Left ventricle myocardium inferior (tissue), 1 donor: ENCODE results near the gene UBN1. TPM values are rescaled to one million over a fixed set of nuclear protein-coding genes. Genes with fewer than 3 reads are reported as not detected.

Experiments
- DNase-seq: peaks from one replicate; pipeline ENCODE4 v3.0.0-alpha.2; 2020
- H3K27ac ChIP-seq: fragments of 200-600 bp; replicated peaks from 2 replicates; pipeline ENCODE4 v1.8.0; 2021
- H3K27me3 ChIP-seq: fragments of 200-600 bp; 2 replicates; pipeline ENCODE4 v1.8.0; 2021; ENCODE audit warnings: low read depth
- H3K36me3 ChIP-seq: fragments of 200-600 bp; 2 replicates; pipeline ENCODE4 v1.8.0; 2021
- H3K4me1 ChIP-seq: fragments of 200-600 bp; 2 replicates; pipeline ENCODE4 v1.8.0; 2021
- H3K4me3 ChIP-seq: fragments of 200-600 bp; 2 replicates; pipeline ENCODE4 v1.8.0; 2021; ENCODE audit warnings: mild to moderate bottlenecking, moderate library complexity
- H3K9me3 ChIP-seq: fragments of 200-600 bp; replicated peaks from 2 replicates; pipeline ENCODE4 v1.8.0; 2021
- intact Hi-C: fragments of 100-400 bp; cut with micrococcal nuclease; formaldehyde crosslinking; loops from one replicate; pipeline ENCODE4 v1.11.0; 2022
- total RNA-seq: library from RNA; stranded (reverse); fragmentation: NEBNext Ultra II Directional; extraction: Animal tissue kit (Norgen Biotek cat#: 25700); gene quantifications from one replicate; pipeline ENCODE4 v1.2.1, GENCODE V29; 2021
- TF ChIP-seq, protein P1 (sequence below): fragments of 200-600 bp; IDR thresholded peaks from 2 replicates; pipeline ENCODE4 v1.8.0; 2021; ENCODE audit warnings: antibody characterized with exemption, mild to moderate bottlenecking, borderline replicate concordance
- donor health status: DM: no; HTN: yes; CAD: no; lungs with severe emphysema.

The UBN1 gene
- total RNA-seq, 1 donor from 2014 or later: 41.1 TPM

DNA sequence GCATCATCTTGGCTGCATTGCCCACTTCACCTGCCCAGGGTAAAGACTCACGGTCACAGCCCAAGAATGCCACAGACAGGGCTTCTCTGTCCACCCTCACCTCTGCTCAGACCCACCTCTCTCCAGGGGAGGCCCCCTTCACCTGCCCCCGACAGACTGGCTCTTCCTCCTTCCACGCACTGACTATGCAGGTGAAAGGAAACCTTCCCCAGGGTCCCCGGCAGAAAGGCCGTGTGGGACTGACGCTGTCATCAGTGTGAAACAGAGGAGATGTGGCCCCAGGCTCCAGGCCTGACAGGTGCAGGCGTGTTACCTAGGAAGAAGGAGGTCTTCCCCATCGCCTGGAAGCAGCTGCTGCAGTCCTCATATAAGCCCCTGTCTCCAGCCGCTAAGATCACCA is 35.5 kb upstream of the UBN1 start:
- intact Hi-C loops: no loop called here
- H3K4me3 ChIP-seq: no peak overlapping the region
- H3K27me3 ChIP-seq: no peaks in the 10 kb centered on the region
- peak overlapping the region; percentile 93 for H3K27ac ChIP-seq
- H3K9me3 ChIP-seq: no peaks in the 10 kb centered on the region
- TF ChIP-seq, protein P1, sequence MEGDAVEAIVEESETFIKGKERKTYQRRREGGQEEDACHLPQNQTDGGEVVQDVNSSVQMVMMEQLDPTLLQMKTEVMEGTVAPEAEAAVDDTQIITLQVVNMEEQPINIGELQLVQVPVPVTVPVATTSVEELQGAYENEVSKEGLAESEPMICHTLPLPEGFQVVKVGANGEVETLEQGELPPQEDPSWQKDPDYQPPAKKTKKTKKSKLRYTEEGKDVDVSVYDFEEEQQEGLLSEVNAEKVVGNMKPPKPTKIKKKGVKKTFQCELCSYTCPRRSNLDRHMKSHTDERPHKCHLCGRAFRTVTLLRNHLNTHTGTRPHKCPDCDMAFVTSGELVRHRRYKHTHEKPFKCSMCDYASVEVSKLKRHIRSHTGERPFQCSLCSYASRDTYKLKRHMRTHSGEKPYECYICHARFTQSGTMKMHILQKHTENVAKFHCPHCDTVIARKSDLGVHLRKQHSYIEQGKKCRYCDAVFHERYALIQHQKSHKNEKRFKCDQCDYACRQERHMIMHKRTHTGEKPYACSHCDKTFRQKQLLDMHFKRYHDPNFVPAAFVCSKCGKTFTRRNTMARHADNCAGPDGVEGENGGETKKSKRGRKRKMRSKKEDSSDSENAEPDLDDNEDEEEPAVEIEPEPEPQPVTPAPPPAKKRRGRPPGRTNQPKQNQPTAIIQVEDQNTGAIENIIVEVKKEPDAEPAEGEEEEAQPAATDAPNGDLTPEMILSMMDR: no peak
- peaks cover 97% of the 10 kb centered on the region for H3K36me3 ChIP-seq
- H3K4me1 ChIP-seq: peaks cover 28% of the 10 kb centered on the region
- DNase-seq: no peak

DNA sequence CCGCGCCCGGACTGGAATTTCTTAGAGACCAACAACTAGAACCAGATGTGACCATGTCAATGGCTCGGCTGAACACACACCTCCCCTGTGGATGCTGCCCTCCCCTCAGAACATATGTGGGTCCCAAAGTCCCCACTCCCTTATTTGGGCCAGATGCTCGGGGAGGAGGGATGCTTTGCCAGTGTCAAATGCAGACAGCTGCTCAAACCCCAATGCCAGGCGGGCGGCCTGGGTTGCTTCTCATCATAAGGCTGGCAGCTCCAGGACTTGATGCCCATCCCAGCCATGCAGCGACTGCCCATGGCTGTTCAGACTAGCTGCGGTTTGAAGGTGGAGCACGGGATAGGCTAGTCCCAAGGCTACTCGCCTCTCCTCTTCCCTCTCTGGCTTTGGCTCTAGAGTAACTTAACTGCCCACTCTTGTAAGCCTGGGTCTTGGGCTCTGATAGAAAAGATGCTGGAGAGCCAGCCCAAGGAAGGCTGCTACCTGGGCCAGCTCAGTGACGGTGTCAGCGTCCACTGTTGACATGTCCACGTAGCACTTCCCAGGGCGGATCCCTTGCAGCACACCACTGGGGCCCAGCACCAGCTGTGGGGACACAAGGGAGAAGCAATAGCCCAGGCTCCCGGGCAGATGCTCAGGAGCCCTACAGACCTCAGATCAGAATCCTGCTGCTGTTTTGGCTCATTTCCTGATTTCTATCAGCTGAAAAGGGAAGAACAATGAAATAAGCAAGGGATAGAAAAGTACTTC is 33.9 kb upstream of the UBN1 start:
- TF ChIP-seq, protein P1: no peak
- no peak for DNase-seq
- peaks cover 99% of the 10 kb centered on the region for H3K36me3 ChIP-seq
- H3K4me3 ChIP-seq: peak overlapping the region; percentile 3
- peaks cover 28% of the 10 kb centered on the region for H3K4me1 ChIP-seq
- H3K27ac ChIP-seq: peak overlapping the region; percentile 93
- intact Hi-C loops: no loop called here
- no peaks in the 10 kb centered on the region for H3K27me3 ChIP-seq
- H3K9me3 ChIP-seq: no peaks in the 10 kb centered on the region

DNA sequence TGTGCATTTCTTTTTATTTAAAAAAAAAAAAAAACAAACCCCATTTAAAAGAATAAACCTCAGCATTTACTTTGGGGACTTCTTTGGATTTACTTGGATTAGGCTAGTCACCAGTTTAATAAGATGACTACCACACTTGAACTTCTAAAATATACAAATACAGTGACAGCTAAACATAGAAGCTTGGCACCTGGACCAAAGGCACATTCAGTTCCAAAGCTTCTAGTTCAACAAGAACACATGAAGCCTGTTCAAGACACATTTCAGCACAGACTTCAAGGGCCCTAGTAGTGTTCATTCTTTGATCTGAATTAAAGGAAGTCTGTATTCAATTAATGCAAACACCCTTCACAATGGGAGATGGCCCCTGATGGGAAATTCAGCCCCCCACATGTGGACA is 33.2 kb upstream of the UBN1 start:
- H3K4me3 ChIP-seq: peak overlapping the region; percentile 17
- DNase-seq: no peak
- TF ChIP-seq, protein P1: no peak
- peak overlapping the region; percentile 93 for H3K27ac ChIP-seq
- intact Hi-C loops: no loop called here
- no peaks in the 10 kb centered on the region for H3K9me3 ChIP-seq
- peaks cover 30% of the 10 kb centered on the region for H3K4me1 ChIP-seq
- H3K27me3 ChIP-seq: no peaks in the 10 kb centered on the region
- peaks cover 98% of the 10 kb centered on the region for H3K36me3 ChIP-seq

DNA sequence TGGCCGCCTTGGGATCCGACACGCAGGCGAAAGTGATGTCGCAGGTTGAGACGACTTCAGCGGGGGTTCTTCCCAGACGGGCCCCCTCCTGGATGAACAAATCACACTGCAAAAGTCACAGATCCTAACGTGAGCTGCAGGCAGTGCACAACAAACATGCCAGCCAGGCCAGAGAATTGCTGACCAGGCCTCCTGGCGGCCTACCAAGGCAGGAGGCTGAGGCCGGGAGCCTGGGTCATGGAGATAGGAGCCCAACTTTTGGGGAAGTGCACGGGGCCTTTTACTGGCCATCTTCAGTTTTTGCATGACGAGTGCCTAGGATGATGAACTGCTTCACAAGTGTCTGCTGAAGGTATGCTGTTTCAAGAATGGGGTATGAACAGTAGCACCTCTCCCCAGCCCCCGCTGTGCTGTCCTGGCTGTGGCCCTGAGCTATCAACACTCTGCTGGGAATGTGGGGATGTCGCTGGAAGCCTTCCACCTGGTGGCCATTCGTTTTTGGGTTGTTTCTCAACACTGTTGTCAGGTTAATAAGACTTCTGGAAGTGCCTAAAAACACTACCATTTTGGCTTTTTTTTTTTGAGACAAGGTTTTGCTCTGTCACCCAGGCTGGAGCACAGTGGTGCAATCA is 32.6 kb upstream of the UBN1 start:
- TF ChIP-seq, protein P1: peak; percentile 17
- H3K4me3 ChIP-seq: peak overlapping the region; percentile 17
- intact Hi-C loops: no loop called here
- H3K9me3 ChIP-seq: no peaks in the 10 kb centered on the region
- peaks cover 98% of the 10 kb centered on the region for H3K36me3 ChIP-seq
- H3K27ac ChIP-seq: peak overlapping the region; percentile 93
- peaks cover 35% of the 10 kb centered on the region for H3K4me1 ChIP-seq
- no peaks in the 10 kb centered on the region for H3K27me3 ChIP-seq
- DNase-seq: no peak

DNA sequence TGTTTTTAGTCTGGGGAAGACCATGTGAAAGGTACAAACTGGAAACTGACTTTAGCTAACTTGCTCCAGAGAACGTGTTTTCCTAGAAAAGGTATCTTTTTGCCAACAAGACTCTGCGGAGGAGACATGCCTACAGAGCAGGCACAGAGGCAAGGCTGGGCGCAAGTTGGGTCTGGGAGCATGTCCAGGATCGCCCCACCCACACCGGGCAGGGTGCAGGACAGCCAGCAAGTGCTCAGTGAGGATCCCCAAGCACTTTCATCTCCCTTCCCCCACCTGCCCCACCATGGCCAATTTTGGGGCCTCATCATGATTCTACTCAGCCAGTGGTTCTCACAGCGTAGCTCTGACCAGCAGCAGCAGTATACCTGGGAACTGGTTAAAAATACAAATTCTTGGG is 26.6 kb upstream of the UBN1 start:
- no peak overlapping the region for H3K4me3 ChIP-seq
- H3K4me1 ChIP-seq: peaks cover 65% of the 10 kb centered on the region
- H3K36me3 ChIP-seq: peaks cover 95% of the 10 kb centered on the region
- no peaks in the 10 kb centered on the region for H3K9me3 ChIP-seq
- intact Hi-C loops: no loop called here
- H3K27ac ChIP-seq: peak overlapping the region; percentile 93
- H3K27me3 ChIP-seq: no peaks in the 10 kb centered on the region
- no peak for DNase-seq
- TF ChIP-seq, protein P1: no peak
